ENCODE measurements around the gene LRFN2.

Gene LRFN2

DNA sequence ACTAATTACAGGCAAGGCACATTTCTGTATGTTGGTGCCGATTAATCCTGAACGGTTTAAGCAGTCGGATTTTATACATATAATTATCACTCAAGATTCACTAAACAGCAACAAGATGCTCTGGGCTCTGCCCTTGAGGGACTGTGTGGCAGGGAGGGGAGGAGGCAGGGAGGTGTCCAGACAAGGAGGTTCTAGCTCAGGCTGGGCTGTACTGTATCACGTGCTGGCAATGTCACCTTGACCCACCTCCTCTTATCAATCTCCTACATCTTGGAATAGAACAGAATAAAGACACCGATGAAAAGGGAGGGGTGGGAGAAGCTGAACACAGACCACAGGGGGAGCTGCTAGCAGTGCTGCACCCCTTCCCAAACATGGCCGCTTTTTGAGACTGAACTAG is 65.7 kb downstream of the LRFN2 start:
- no peak for DNase-seq
- Mint-ChIP-seq H3K9me3 (no peaks in the 10 kb centered on the region), H3K27me3 (peaks cover 11% of the 10 kb centered on the region), H3K27ac (no peak overlapping the region), H3K4me1 (peaks cover 5% of the 10 kb centered on the region), H3K4me3 (no peak overlapping the region)
- no peak for ATAC-seq

GRCh38 chr6:40520678-40521077 is 66.5 kb downstream of the LRFN2 start:
- Mint-ChIP-seq H3K4me3 (no peak overlapping the region), H3K27me3 (peaks cover 11% of the 10 kb centered on the region), H3K27ac (no peak overlapping the region), H3K9me3 (no peaks in the 10 kb centered on the region), H3K4me1 (peaks cover 5% of the 10 kb centered on the region)
- ATAC-seq = no peak
- no peak for DNase-seq

GRCh38 chr6:40520084-40520483 is 67.1 kb downstream of the LRFN2 start:
- no peak overlapping the region for H3K4me3 Mint-ChIP-seq
- no peak for DNase-seq
- peak overlapping the region; percentile 4 to 6 for H3K27ac Mint-ChIP-seq
- peaks cover 5% of the 10 kb centered on the region for H3K4me1 Mint-ChIP-seq
- no peaks in the 10 kb centered on the region for H3K9me3 Mint-ChIP-seq
- ATAC-seq = no peak
- H3K27me3 Mint-ChIP-seq = peaks cover 11% of the 10 kb centered on the region

- H3K9me3 Mint-ChIP-seq = no peaks in the 10 kb centered on the region
- H3K27ac Mint-ChIP-seq = no peak overlapping the region
- peaks cover 11% of the 10 kb centered on the region for H3K27me3 Mint-ChIP-seq
- H3K4me1 Mint-ChIP-seq = peaks cover 5% of the 10 kb centered on the region
- DNase-seq (no peak), ATAC-seq (no peak)
- H3K4me3 Mint-ChIP-seq = no peak overlapping the region
Measured at GRCh38 chr6:40517654-40518053, 69.5 kb downstream of the LRFN2 start.

DNA sequence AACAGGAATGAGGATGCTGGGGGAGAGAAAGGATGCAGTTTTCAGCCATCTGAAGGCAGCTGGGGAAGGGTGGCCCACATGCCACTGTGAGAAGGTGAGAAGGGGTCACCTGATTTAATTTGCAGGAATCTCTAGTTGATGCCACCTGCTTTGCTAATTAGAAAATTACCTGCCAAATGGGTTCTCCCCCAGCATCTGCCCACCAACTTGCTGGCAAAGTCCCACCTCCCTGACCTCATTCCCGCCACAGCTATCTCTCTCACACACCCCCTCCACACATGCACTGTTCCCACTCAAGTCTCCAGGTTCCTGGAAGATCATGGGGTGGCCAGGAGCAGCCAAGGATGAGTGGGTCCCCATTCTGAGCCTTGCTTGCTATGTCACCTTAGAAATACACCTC is 70.7 kb downstream of the LRFN2 start:
- H3K4me1 Mint-ChIP-seq = peaks cover 5% of the 10 kb centered on the region
- no peak for ATAC-seq
- no peaks in the 10 kb centered on the region for H3K9me3 Mint-ChIP-seq
- H3K4me3 Mint-ChIP-seq = no peak overlapping the region
- H3K27me3 Mint-ChIP-seq = peaks cover 11% of the 10 kb centered on the region
- H3K27ac Mint-ChIP-seq = peak overlapping the region in 1 of 2 donors; percentile 8
- DNase-seq = no peak

- no peak for ATAC-seq
- DNase-seq = no peak
- Mint-ChIP-seq H3K4me3 (no peak overlapping the region), H3K9me3 (no peaks in the 10 kb centered on the region), H3K27me3 (no peaks in the 10 kb centered on the region), H3K27ac (no peak overlapping the region), H3K4me1 (no peaks in the 10 kb centered on the region)
Measured at GRCh38 chr6:40512340-40512739, 74.8 kb downstream of the LRFN2 start.

GRCh38 chr6:40511884-40512283 is 75.3 kb downstream of the LRFN2 start:
- Mint-ChIP-seq H3K4me1 (no peaks in the 10 kb centered on the region), H3K4me3 (no peak overlapping the region), H3K27me3 (no peaks in the 10 kb centered on the region), H3K9me3 (no peaks in the 10 kb centered on the region), H3K27ac (peak overlapping the region in 1 of 2 donors; percentile 23)
- ATAC-seq = no peak
- DNase-seq = no peak

- ATAC-seq (no peak), DNase-seq (no peak)
- Mint-ChIP-seq H3K4me3 (no peak overlapping the region), H3K4me1 (no peaks in the 10 kb centered on the region), H3K27ac (no peak overlapping the region), H3K27me3 (no peaks in the 10 kb centered on the region), H3K9me3 (no peaks in the 10 kb centered on the region)
Measured at GRCh38 chr6:40510442-40510841, 76.7 kb downstream of the LRFN2 start.

GRCh38 chr6:40509716-40510260 is 77.4 kb downstream of the LRFN2 start:
- no peak for DNase-seq
- peak; percentile 8 for ATAC-seq
- no peak overlapping the region for H3K27ac Mint-ChIP-seq
- no peaks in the 10 kb centered on the region for H3K4me1 Mint-ChIP-seq
- H3K9me3 Mint-ChIP-seq = no peaks in the 10 kb centered on the region
- H3K4me3 Mint-ChIP-seq = no peak overlapping the region
- H3K27me3 Mint-ChIP-seq = no peaks in the 10 kb centered on the region

- no peak overlapping the region for H3K27ac Mint-ChIP-seq
- no peaks in the 10 kb centered on the region for H3K27me3 Mint-ChIP-seq
- DNase-seq = no peak
- H3K9me3 Mint-ChIP-seq = no peaks in the 10 kb centered on the region
- H3K4me3 Mint-ChIP-seq = no peak overlapping the region
- ATAC-seq = peak; percentile 50
- no peaks in the 10 kb centered on the region for H3K4me1 Mint-ChIP-seq
Measured at GRCh38 chr6:40509086-40509485, 78.1 kb downstream of the LRFN2 start.

GRCh38 chr6:40506954-40507353 is 80.2 kb downstream of the LRFN2 start:
- no peak overlapping the region for H3K27ac Mint-ChIP-seq
- H3K9me3 Mint-ChIP-seq = no peaks in the 10 kb centered on the region
- DNase-seq (no peak), ATAC-seq (no peak)
- no peak overlapping the region for H3K4me3 Mint-ChIP-seq
- no peaks in the 10 kb centered on the region for H3K4me1 Mint-ChIP-seq
- H3K27me3 Mint-ChIP-seq = peaks cover 14% of the 10 kb centered on the region

DNA sequence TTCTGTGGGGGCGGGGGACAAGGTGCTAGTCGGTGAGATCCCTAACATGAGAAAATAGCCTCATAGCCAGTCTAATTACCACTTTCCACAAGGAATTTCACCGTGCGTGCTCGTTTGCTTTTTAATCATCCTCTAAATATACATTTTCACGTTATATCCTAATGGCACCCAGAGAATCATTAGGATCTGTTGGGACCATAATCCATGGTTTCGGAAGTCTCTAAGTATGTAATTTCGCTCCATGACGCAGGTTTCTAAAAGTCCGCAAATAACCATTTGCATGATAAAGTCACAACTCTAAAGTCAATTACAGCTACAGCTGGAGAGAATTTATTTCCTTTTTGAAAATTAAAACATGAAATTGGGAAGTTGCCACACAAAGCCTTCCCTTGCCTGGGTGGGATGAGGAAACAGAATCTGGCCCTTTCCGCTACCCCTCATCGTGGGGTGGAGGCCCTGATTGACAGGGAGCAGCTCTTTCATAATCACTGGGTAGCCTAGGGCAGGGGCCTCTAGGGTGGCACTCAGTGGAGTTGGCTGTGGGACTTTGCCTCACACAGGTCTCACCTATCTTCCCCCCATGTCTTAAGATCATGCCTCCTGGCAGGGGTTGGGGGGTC is 81.9 kb downstream of the LRFN2 start:
- no peak for DNase-seq
- H3K9me3 Mint-ChIP-seq = no peaks in the 10 kb centered on the region
- ATAC-seq = no peak
- H3K27ac Mint-ChIP-seq = no peak overlapping the region
- no peak overlapping the region for H3K4me3 Mint-ChIP-seq
- no peaks in the 10 kb centered on the region for H3K4me1 Mint-ChIP-seq
- peaks cover 14% of the 10 kb centered on the region for H3K27me3 Mint-ChIP-seq

DNA sequence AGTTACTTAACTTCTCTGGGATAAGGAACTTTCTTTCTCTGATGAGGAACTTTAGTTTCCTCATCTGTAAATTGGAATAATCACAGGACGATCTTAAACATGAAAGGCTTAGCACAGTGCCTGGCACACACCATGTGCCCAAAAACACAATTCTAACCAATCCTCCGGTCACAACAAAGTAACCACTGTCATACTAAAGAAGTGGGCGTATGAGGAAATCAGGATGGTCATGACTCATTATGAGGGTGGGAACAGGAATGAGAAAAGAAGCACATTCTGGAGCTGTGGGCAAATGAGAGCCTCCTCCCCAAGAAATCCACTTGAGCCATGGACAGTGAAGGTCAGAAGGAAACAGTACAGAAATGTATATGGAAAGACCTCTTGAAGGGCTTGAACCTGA is 82.9 kb downstream of the LRFN2 start:
- Mint-ChIP-seq H3K4me3 (no peak overlapping the region), H3K4me1 (no peaks in the 10 kb centered on the region), H3K27me3 (peaks cover 14% of the 10 kb centered on the region), H3K27ac (no peak overlapping the region), H3K9me3 (no peaks in the 10 kb centered on the region)
- no peak for DNase-seq
- ATAC-seq = no peak

GRCh38 chr6:40500227-40500626 is 86.9 kb downstream of the LRFN2 start:
- H3K4me1 Mint-ChIP-seq = no peaks in the 10 kb centered on the region
- DNase-seq = no peak
- ATAC-seq = no peak
- H3K9me3 Mint-ChIP-seq = no peaks in the 10 kb centered on the region
- no peak overlapping the region for H3K27ac Mint-ChIP-seq
- no peak overlapping the region for H3K4me3 Mint-ChIP-seq
- peaks cover 14% of the 10 kb centered on the region for H3K27me3 Mint-ChIP-seq

DNA sequence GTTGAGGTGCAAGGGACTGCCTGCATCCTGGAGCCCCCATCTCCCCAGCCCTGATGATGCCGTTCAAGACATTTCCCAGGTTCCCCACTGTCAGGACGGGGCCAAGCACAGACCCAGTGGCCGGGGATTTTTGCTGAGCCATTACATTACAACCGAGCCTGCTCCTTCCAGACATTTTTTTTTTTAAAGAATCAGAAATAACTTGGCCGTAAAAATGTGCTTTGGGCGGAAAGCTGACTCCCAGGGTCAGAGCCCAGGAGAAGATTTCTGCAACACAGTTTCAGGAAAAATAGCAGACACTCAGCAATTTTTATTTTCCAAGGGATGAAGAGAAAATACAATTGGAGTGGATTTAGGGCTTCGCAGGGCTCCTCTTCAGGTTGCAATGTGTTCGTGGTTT is 87.9 kb downstream of the LRFN2 start:
- no peak overlapping the region for H3K27ac Mint-ChIP-seq
- no peak for DNase-seq
- ATAC-seq = no peak
- peaks cover 14% of the 10 kb centered on the region for H3K27me3 Mint-ChIP-seq
- no peaks in the 10 kb centered on the region for H3K4me1 Mint-ChIP-seq
- H3K9me3 Mint-ChIP-seq = no peaks in the 10 kb centered on the region
- H3K4me3 Mint-ChIP-seq = no peak overlapping the region

DNA sequence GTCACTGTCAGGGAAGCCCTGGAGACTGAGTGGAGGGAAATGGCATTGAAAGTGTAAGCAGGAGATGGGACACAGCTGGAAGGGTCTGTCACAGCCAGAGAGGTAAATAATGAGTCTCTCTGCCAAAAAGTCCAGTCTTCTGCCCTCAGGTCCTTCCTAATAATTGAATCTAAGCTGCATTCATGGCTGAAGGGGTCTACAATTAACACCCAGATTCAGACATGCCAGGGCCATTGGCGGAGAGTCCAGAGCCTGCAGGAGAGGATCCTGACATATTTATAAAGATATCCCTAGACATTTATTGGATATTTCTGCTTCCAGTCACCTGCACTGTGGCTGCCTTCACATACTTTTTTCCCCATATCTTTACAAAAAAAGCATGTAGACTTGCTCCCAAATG is 89.0 kb downstream of the LRFN2 start:
- H3K27me3 Mint-ChIP-seq = peaks cover 9% of the 10 kb centered on the region
- no peak overlapping the region for H3K27ac Mint-ChIP-seq
- H3K4me3 Mint-ChIP-seq = no peak overlapping the region
- no peak for DNase-seq
- no peaks in the 10 kb centered on the region for H3K4me1 Mint-ChIP-seq
- ATAC-seq = no peak
- H3K9me3 Mint-ChIP-seq = no peaks in the 10 kb centered on the region

DNA sequence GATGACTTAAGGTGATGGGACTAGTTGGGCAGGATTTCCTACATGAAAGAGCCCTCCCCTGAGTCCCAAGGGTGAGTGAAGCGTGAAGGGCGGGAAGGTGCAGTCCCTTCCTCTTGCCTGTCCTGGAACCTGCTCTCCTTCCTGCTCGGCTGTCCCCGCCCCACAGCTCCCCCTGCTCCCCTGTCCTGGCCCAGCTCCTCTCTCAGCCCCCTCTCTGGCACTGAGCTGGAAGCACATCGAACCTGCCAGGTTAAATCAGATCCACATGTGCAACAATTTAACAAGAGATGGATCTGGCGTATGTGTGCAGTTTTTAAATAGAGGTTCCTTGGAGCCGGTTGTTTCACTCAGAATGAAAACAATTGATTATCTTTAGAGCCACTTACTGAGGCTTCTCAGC is 95.0 kb downstream of the LRFN2 start:
- no peak for ATAC-seq
- H3K4me3 Mint-ChIP-seq = no peak overlapping the region
- H3K27ac Mint-ChIP-seq = no peak overlapping the region
- H3K4me1 Mint-ChIP-seq = no peaks in the 10 kb centered on the region
- H3K27me3 Mint-ChIP-seq = peaks cover 14% of the 10 kb centered on the region
- H3K9me3 Mint-ChIP-seq = no peaks in the 10 kb centered on the region
- no peak for DNase-seq
